Suppressor macrophage treated with lipopolysaccharide for 1 hour (primary cell): ENCODE results near the gene OR51D1.

Experiments
- DNase-seq, 3 donors: peaks; one replicate each; pipeline ENCODE4 v3.0.0-alpha.2; 2020 to 2022

OR51D1 gene, protein sequence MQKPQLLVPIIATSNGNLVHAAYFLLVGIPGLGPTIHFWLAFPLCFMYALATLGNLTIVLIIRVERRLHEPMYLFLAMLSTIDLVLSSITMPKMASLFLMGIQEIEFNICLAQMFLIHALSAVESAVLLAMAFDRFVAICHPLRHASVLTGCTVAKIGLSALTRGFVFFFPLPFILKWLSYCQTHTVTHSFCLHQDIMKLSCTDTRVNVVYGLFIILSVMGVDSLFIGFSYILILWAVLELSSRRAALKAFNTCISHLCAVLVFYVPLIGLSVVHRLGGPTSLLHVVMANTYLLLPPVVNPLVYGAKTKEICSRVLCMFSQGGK

DNA sequence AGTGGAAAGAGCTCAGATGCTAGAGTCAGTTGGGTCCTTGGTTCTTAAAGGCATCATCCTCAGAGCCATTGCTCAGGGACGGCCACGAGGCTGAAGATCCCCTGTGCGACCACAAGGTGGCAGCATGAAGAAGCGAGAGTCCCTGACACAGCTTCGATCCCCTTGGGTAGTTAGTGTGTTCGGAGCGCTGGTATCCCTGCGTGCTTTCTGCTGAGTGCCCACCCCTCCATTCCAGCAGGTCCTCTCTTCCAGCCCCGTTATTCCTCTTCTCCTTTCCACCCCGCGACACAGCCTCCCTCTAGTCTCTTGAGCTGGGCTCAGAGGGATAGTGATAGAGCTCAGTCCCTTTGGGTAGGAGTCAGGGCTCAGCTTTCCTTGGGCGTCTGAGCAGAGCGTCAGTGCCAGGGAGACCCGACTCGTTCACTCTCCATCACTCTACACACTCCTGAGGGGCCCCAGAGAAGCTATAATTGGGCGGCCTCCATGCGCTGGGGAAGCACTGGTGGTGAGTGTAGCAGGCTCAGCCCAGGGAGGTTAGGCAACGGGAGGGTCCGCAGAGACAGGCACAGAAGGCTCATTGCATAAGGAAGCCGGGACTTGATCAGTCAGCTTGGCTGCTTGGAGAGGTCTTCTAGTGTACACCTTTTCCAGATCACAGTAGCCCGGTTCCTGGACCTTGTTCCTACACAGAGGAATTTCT, at the start of gene OR51D1:
OR51D1 (plus strand) TSS at position 516 of the 700 bp plus-strand sequence. CDS start 2,314 bp downstream, outside the sequence.
- DNase-seq: peak; percentile 57 to 77 (median 74)

DNA sequence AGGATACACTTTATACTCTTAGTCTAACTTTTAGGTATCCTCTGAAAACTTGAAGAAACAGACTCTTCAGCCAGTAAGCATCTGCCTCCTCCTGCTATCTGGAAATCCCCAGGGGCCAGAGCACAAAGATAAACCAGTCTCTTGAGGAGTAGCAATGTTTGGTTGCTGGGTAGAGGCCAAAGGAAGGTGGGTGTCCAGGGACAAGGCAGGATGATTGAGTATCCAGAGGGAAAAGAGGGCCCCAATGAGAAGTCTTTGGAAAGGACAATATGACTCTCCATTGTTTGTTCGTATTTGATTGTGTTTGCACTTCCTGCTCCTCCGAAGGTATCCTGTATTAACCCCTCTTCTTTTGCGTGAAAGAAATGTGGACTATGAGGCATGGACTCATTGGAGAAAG, 48.3 kb upstream of the OR51D1 start:
- no peak for DNase-seq

DNA sequence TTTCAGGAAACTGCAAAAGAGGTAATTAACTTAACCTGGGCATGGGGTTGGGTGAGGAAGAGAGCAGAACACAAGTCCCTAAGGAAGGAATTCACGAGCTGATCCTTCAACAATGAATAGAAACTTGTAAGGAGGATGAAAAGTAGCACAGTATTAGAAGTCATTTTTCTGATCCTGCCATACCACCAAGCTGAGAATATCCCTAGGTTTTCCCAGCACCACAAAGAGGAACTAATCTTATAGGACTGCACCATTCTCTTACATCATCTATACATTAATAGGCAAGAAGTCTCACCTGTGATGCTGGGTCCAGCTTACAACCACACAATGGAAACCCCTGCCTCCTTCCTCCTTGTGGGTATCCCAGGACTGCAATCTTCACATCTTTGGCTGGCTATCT, 43.5 kb upstream of the OR51D1 start, which contains the start of gene OR52I1:
OR52I1 (plus strand) TSS at position 301 of the 400 bp plus-strand sequence; CDS start at position 301, 0 bp downstream.
- no peak for DNase-seq

DNA sequence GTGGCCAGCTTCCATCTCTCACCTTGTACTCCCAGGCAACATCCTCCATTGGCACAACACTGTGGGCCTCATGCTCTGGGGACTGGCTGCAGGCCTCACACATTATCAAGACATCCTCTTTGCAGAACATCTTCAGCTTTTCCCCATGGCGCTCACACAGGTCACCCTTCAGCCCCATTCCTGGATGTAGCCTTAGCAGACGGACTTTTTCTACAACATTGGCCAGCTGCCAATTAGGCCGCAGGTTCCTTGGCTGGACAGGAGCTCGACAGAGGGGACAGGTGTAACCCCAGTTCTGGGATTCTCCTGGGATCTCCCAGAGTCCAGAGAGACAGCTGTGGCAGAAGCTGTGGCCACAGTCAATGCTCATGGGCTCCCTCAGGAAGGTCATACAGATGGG, 32.2 kb upstream of the OR51D1 start:
- DNase-seq: no peak

DNA sequence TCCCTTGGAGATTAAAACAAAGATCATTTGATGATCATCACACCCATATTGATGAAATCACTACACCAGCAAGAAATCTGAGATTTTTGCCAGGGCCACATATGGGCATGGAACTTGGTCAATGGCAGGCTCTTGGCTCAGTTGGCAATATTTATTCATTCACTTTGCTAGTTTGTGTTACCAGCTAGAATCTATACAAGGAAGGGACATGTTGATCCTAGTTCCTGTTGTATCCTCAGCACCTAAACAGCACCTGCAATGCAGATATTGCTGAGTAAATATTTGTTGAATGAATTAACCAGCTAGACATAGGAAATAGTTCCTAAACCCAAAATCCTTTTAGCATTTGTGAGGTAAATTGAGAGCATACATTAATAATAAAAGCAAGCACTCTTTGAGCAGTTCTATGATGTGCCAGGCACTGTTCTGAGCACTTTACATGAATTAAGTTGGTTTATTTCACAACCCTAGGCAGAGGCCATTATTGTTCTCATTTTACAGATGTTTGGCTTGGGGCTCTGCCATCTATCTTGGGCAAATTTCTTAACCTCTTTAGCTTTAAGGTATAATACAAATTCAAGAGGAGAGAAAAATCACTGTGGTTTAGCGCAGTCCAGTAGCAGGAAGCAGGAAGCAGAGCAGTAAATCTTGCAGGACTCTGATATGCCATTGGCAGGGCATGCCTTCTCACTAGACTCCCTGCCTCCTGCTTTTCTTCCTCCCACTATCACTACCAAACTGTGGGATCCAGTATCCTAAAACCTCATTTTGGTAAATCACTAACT, 30.9 kb upstream of the OR51D1 start:
- DNase-seq: no peak

DNA sequence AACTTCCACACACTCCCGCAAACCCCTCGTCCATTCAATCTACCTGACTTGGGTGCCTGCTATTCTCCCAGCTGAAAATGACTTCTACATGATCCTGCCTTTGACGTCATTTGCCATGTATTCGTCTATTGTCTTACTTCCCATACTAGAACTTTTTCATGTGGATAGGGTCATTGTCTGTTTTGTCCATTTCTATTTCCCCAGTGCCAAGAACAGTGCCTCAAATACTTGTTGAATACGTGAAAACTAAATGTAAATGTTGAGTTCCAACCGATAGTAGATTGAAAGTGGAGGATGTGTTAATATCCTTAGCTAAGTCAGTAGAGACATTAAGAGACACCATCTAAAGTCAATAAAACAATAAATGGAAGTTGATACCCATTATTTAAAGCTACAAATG, 30.2 kb upstream of the OR51D1 start:
- peak; percentile 33 to 48 (median 39) for DNase-seq

DNA sequence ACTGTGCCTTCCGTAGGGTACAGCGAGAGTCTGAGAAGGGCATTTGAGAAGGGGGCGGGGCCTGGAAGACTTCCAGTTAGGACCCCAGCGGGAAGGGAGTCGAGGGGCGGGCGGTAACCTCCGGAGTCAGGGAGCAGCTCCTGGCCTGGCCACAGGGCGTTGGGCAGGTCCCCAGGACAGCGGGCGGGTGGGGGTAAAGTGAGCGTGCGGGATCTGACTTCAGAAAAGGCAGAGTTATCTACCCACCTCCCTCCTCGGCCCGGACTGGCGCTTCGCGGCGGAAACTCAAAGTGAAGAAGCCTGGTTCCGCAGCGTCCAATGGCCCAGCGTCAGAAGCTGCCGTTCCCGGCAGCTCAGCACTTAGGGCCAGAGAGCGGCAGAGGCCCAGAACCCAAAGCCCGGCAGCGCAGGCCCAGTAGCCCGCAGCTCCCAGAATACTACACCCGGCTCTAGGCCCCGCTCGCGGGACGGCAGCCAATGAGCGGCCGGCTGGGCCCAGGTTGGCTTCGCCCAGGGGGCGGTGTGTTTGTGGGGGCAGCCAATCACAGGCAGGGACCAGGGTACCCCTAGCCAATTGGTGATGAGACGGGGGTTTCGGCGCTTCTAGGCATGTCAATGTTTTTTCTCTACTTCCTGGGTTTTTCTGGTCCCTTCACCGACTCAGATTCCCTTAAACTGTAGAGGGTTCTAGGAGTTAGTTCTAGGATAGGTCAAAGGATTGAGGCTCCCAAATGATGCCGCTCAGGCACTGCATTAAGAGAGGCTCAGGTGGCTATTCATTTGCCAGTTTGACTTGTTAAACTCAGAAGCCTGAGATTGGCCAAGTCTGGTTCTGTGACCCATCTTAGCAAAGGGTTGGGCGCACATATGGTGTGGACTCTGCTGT, 29.3 kb upstream of the OR51D1 start, which contains the start of gene TRIM68:
TRIM68 (minus strand) TSS at position 451 of the 886 bp plus-strand sequence. CDS start 2,727 bp downstream, outside the sequence.
- peak; percentile 95 to 97 (median 97) for DNase-seq

DNA sequence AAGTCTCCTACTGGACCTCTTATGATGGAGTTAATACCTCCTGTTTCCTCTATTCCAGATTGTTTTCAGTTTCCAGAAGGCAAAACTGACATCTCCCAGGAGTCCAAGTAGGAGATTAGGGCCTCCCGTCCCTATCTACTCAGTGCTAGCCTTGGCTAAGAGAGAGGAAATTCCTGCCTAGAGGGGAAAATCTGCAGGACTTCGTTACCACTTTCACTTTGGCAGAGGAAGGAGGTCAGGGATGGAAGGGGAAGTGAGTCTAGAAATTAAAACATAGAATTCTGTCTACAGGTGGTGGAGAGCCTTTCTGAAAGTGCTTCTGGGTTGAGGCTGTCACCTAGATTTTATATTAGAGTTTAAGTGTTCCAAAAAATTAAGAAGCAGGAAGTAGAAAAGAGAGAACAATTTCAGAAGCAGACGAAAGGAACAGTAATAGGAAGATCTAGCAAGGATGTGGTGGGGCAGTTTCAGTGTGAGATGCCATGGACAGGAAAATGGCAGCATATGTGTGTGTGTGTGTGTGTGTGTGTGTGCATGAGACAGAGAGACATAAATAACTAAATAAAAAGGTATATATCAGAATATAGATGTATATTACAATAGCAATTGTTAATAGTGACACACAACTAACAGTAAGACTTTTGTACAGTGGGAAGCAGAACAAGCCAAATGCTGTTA, 26.9 kb upstream of the OR51D1 start:
- peak; percentile 48 to 64 (median 58) for DNase-seq

DNA sequence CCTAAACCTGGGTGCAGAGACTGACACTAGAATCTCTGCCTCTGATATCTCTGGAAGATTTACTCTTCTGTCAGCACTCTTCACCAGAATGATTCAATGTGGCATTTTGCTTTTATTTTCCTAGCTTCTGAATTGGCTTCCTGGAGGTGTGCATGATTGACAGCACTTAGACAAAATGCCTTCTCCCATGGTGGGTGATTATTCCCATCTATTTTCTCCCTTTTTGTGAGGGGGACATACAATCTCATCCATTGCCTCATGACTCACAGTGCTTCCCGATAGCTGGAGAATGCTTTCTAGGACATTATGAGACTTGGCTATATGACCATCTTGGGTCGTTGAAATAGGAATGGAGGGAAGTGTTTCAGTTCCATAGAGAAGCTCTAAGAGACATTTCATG, 25.3 kb upstream of the OR51D1 start:
- no peak for DNase-seq

DNA sequence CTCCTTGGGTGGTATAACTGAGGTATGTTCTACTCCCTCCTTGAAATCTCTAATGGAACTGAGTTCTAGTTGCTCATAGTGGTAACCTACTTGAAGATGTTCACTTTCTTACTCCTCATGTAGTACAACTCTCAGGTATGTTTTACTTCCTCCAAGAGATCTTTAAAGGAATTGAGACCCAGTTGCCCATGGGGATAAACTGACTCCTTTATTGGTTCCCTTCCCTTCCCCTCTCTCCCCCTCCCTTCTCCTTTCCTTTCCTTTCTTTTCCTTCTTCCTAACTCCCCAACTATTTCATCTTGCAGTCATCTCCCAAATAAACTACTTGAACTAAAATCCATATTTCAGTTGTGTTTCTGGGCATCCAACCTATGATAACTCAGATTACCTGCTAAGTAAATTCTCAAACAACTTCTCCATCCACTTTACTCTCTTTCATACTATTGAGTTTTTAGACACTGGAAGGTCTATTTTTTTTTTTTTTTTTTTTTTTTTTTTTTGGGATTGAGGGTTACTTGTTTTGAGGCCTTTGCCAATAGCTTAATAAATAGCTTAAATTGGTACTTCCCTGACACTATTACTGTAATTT, 21.3 kb upstream of the OR51D1 start:
- DNase-seq: no peak

DNA sequence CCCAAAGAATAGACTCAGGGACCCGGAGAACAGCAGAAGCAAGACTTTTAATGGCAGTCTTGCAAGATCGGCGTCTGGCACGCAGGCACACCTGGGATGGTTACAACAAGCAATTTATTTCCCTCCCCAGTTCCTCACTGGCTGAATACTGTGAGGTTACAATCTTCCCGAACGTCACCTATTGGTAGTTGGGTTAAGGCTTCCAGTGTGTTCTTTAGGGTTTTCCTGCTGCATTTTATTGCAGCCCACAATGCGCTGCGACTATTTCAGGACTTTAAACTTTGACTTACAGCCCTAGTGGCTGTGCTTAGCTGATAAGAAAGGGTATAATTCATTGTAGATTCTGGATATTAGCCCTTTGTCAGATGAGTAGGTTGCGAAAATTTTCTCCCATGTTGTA, 17.8 kb upstream of the OR51D1 start:
- DNase-seq: no peak

DNA sequence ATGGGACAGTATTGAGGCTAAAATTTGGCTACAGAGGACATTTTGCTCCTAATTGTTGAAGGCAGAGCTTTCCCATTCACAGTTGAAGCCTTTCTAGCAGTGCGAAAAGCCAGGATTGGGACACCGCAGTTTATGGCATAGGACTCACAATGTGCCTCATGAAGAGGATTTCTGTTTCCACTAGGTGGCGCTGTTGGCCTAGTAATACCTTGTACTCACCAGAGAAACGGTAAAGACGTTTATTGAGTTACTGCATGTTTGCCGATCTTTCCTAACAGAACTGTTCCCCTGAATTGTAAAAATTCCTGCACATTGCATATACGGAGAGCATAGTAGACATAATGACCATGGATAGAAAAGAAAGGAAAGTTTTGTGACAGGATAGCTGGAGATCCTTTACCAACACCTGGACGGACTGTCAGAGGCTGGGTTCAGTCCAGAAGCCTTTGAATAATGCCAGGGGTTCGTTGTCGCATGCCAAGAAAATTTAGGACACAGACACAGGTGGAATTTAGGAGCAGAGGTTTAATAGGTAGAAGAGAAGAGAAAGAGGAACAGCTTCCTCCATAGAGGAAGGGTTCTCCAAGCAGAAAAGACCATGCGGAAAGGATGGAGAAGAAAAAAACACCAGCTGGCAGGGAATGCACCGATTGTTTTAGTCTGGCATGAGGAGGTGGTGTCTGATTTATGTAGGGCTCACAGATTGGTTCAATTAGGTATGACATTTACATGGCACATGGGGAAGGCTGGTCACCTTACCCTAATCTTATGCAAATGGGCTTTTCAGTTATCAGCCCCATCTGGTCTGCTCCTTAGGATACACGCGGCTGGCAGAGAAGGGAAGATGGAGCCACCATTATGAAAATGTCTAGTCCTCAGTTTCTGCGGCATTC, 10.8 kb upstream of the OR51D1 start:
- DNase-seq: peak; percentile 64 to 75 (median 65)

DNA sequence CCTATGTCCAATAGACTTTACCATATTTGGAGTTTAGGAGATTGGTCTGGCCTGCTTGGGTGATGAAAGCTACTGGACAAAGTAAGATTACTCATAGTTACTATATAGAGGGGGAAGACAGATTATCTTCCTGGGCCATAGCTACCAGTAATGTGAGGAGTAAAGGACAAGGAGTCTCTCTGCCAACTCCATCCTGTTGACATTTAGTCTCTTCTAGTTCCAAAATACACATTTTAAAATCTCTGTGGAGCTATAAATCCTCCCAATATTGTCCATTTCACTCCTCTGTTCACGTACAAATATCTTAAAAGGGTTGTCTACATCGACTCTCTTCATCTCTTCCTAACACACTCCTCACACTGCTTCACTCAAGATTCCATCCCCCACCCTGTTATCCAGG, 1.1 kb upstream of the OR51D1 start:
- no peak for DNase-seq

DNA sequence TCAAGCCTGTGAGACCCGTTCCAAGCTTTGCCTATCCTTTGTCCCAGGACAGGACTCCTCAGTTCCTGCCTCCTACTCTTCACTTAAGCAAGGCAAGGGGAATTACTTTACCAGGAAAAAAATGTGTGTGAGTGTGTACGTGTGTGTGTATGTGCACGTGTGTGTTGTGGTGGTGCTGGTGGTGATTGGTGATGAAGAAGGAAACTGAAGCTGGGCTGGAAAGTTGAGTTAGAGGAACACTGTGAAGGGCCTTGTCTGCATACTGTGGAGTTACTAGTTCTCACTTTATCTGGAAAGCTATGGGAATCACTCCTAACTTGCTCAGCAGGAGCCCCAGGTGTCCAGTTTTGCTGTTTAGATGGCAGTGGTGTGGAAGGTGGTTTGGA, 378 bp downstream of the OR51D1 start:
- DNase-seq: no peak

DNA sequence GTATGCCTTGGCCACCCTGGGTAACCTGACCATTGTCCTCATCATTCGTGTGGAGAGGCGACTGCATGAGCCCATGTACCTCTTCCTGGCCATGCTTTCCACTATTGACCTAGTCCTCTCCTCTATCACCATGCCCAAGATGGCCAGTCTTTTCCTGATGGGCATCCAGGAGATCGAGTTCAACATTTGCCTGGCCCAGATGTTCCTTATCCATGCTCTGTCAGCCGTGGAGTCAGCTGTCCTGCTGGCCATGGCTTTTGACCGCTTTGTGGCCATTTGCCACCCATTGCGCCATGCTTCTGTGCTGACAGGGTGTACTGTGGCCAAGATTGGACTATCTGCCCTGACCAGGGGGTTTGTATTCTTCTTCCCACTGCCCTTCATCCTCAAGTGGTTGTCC, 2.7 kb downstream of the OR51D1 start:
- DNase-seq: no peak

DNA sequence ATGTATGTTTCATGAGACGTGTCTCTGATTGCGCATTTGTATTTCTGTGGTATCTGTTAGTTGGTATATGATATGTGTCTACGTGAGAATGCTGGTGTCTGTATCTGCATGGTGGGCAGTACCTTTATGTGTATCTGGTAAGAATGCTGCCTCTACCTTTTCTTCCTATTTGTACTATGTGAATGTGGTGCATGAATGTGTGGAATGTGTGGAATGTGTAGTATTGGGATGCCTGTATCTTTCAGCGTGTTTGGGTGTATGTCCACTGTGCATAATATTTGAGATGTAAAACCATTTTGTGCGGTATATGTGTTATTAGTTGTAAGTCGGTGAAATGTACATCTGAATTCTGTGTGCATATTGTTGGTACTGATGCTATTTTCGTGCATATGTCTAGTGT, 4.2 kb downstream of the OR51D1 start:
- no peak for DNase-seq

DNA sequence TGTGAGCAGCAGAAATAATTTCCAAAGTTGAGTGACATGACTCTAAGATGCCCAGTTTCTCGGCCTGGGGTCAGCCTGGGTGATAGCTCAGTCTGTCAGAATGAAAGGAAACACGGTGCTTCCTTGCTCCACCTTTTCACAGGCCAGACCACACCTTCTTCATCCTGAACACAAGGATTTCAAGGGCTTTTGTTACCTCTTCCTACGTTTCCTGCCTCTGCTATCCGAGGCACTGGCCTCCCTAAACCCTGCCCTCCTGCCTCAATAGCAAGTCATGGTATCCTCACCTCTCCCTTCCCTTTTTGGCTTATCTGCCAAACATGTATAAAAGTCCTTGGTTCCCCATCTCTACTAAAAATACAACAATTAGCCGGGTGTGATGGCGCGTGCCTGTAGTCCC, 4.8 kb downstream of the OR51D1 start:
- DNase-seq: no peak

DNA sequence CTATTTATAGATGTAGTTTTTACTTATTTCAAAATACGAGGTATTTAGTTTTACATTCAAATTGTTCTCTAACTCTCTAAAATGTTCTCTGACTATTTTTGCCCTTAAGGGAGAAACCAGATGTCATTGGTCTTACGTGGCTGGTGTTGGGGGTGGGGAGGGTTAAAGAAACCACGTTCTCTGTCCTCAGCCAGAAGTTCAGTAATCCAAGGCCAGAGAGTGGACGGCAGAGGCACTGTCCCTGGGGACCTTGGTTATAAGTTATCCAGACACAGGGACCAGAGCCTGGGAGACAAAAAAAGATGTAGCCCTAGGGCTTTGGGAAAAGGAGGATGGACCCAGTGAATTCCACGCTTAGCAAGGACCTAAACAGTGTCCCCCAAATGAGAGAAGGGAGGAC, 5.8 kb downstream of the OR51D1 start:
- DNase-seq: no peak

DNA sequence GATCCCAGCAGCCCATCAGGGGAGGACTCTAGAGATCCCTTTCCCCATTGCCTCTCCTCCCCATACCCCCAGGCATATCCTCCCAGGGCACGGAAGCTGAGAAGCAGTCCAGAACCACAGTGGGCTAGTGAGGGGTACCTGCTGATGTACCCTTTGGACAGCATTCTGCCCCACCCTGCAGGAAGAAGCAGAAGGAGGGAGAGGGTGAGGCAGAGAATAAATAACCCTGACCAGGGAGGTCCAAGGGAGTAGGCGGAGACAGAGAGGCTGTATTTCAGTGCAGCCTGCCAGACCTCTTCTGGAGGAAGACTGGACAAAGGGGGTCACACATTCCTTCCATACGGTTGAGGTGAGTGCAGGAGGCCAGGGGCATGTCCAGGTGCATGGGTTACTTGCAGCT, 6.4 kb downstream of the OR51D1 start, which contains the start of gene OR51E1:
OR51E1 (plus strand) TSS at position 301 of the 400 bp plus-strand sequence. CDS start 8,545 bp downstream, outside the sequence.
- DNase-seq: no peak

DNA sequence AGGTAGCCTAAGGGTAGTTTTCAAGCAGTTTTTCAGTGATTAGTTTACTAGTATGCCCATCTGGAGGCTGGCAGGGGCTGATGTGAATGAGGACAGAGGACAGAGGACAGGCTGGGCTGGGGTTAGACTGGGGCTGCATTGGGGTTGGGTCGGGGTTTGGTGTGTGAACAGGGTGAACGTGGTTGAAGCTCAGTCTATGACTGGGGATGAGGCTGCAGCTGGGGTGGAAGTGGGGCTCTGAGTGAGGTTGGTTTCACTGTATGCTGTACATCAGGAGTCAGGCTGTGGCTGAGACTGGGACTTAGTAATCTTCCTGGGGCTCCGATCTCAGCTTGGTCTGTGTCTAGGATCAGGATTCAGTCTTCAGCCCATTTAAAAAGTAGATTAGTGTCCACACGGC, 7.0 kb downstream of the OR51D1 start:
- DNase-seq: no peak
